ENCODE results near the gene PHF5A.
"Not testable (repeated sequence)": the region's sequence is repeated elsewhere in the genome, so short reads cannot be mapped to it uniquely, and the experiment has no call there.

Gene PHF5A

DNA sequence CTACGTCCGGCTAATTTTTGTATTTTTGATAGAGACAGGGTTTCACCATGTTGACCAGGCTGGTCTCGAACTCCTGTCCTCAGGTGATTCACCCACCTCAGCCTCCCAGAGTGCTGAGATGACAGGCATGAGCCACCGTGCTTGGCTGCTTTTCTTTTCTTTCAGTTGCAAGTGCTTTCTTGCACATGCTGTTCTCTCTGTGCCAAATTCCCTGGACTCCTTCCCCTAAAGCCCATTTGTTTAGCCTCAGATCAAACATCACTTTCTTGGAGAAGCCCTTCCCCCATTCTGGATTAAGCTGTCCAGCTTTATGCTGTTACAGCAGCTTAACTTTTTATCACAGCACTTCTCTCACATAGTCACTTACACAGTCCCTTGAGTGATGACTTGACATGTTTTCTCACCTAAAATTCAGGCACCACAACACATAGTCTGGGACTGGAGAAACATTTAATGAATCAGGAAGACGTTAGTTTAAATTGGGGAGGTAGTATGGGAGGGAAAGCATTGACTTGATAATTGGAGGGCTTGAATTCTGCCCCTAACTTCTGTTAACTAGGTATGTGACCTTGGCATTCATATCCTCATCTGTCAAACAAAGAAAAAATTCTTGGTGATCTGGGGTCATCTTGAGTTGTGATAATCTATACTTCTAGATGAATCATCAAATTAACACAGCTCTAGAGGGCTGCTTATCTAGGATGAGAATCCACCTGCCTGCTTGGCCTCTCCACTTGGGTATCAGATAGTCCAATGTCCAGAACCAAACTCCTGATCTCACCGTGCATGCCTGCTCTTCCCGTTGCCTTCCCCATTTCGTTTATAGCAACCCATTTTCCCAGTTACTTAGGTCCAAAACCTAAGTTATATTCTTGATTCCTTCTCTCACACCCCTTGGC, 18.8 kb upstream of the PHF5A start:
- no peak for DNase-seq

DNA sequence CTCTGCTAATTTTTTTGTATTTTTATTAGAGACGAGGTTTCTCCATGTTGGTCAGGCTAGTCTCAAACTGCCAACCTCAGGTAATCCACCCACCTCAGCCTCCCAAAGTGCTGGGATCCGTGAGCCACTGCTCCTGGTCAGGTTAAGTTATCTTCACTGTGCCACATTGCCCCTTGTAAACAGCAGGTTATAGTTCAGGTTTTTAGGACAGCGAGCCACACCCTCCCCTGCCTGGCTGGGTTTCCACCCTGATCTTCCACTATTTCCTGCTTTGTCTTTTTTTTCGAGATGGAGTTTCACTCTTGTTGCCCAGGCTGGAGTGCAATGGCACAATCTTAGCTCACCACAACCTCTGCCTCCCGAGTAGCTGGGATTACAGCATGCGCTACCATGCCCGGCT, 16.5 kb upstream of the PHF5A start:
- no peak for DNase-seq

GRCh38 chr22:41482319-41482935, 13.9 kb upstream of the PHF5A start:
- DNase-seq = no peak

DNA sequence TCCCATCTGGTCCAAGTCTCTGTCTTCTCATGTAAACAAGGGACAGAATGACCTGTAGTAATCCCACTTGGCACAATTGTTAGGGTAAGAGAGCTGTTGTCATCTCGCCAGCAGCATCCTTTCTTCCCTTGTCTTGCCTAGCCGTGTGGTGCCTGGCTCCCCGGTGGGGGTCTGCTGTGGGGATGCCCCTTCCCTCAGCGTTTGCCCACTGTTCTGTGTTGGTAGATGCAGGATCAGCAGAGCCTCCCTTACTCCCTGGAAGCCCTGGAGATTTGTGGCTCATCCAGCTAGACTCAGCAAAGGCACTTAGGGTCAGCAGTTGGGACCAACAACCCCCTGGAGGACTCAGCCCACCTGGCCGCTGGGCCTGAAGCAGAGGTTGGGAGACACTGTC, 13.4 kb upstream of the PHF5A start:
- DNase-seq = no peak

DNA sequence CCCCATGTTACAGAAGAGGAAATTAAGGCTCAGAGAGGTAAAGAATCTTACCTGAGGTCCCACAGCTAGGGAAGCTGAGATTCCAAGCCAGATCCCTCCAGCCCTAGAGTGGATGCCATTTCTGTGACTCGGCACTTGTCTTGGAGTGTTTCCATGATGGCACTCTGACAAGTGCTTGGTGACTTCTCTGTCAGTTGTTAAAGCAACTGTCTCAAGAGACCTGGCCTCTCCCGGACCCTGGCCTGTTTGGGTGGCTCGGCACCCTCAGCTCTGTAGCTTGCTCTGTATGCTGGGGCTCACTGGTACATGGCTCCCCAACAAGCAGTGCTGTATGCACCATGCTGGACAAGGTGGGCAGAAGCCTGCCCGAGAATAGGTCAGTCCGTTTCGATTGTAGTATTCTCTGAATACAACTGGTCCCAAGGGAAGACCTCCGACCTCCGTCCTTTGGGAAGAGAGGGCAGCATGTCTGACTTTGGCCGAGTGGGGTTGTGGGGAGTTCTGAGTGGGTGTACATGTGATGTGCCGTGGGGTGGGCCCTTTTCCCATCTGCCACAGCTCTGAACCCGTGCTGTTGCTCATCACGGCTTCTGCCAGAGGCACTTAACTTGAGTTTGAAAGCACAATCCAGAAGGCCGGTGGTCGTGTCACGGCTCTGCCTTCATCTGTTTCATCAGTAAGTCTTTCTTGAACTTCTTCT, 12.8 kb upstream of the PHF5A start:
- no peak for DNase-seq

GRCh38 chr22:41480397-41480735, 11.9 kb upstream of the PHF5A start:
- DNase-seq = peak; percentile 47

DNA sequence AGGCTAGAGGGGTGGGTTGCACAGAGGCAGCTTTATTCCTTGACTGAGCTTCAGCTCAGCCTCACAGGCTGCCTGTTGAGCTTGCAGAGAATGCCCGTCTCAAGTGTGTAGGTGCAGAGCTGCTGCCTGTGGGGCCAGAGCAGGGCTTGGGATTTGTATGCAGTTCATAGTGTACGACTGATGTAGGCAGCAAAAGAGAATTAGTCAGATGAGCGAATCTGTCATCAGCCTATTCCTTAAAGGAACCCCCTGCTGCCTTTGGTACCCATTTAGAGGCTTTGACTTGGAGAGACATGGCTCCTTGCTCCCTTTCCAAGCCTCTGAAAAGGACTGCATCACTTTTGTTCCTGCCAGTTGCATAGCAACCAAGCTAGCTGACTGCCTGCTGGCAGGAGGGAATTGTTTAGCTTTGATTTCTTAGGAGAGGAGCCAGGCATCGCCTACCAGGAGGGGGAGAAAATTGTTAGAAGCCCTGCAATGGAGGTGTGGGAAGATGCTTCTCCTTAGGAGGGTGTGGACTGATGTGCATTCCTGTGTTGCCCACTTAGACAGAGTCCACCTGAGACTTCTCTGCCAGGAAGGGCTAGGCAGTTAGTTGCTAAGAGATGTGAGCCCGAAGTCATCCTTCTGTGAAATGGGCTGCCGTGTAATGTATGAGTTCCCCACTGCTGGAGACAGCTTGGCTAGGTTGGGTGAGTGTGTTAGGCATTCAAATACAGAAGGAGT, 11.3 kb upstream of the PHF5A start:
- DNase-seq = peak; percentile 49

DNA sequence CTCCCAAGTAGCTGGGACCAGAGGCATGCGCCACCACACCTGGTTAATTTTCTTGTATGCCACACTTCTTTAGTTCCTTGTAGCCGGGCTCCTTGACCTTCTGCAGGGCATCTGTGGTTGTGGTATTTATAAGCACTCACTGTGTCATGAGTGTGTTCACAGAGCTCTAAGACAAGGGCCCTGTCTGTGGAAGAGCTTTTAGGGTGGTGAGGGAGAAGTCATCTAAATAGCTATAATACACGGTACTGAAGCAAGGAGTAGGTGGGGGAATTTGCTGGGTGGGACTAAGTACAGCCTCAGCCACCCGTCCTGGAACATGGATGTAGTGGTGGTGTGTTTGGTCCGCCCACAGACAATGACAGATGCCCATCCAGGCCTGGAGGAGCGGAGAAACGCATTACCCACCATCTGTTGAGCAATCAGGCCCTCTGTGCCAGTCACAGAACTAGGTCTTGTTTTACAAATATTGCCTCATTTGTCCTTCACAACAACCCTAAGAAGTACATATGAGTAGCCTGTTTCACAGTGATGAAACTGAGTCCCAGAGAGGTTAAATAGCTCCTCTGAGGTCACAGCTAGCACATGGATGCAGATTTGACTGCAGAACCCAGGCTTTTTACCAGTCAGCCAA, 10.5 kb upstream of the PHF5A start:
- DNase-seq = no peak

DNA sequence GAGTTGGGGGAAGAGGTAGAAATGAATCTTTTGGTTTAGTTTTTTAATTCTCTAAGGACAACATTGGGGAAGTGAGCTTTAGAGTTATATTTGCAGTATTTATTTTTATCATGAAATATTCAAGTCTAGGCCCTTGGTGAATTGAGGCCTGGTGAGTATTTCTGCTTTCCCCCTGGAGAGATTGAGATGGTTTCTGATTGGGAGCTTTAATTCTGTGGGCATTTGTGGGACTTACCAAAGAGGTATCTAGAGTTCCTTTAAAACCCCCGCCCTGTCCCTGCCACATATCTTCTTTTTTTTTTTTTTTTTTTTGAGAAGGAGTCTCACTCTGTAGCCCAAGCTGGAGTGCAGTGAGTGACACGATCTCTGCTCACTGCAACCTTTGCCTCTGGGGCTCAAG, 10.0 kb upstream of the PHF5A start:
- DNase-seq = no peak

GRCh38 chr22:41474872-41475451, 6.5 kb upstream of the PHF5A start:
- no peak for DNase-seq

DNA sequence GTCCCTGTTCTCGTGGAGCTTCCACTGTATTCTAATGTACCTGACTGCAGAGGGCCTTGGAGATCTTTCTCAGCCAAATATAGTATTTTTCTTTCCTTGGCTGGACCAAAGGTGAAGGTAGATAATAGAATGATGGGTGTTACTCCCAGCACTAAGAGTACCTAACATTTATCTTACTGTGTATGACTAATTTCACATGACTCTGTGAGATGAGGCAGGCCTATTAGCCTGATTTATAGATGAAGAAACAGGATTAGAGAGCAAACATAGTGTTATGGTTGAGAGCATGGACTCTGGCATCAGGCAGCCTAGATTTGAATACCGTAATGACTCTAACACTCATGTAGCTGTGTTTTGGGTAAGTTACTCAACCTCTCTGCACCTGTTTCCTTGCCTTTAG, 3.1 kb upstream of the PHF5A start:
- DNase-seq = no peak

- no peak for DNase-seq
Observed at GRCh38 chr22:41470886-41471285, 2.4 kb upstream of the PHF5A start.

DNA sequence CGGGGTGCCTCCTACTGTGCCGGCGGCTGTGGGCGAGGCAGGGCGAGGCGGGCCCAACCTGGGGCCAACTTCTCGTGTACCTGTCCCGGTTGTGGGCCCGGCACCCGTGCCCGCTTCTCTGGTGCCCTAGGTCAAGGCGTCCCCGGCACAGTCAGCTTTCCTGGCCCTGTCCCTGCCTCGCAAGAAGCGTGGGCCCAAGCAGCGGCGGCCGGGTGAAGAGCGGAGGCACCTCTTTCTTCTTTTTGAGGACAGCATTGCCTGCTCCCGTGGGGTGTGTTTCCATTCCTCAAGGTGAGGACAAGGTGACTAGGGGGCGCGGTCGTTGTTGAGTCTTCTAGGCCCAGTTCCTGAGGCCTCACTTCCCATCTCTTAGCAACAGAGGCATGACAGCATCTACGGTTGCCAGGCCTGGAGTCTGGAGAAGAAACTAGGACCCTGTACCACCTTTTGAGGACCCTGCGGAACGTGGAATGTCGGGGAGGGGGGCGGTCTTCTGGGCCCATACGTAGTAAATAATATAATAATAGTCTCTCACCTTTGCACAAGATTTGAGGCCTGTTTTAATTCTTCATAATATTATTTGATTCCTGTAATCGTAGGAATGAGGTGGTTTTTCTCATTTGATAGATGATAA, 843 bp upstream of the PHF5A start:
- DNase-seq = no peak

- DNase-seq = no peak
Observed at GRCh38 chr22:41461901-41462300, 6.6 kb downstream of the PHF5A start.

GRCh38 chr22:41460071-41460470, 8.4 kb downstream of the PHF5A start:
- DNase-seq = not testable (repeated sequence)

DNA sequence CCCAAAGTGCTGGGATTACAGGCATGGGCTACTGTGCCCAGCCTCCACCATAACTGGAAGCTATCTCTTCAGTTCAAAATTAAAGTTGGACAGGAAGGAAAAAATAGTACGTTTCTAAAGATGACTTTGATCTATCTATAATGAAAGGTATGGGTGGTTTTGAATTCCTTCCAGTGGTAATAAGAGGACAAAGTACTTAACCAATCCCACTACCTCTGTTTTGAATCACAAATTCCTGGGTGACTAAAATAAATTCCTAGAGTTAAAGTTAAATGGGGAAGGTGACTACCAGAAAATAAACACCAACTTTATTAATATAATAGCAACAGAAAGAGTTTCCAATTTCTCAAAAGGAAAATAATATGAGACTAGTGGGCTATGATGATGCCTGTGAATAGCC, 9.1 kb downstream of the PHF5A start:
- DNase-seq = no peak

GRCh38 chr22:41458161-41458728, 10.2 kb downstream of the PHF5A start:
- no peak for DNase-seq

GRCh38 chr22:41448189-41448808, 20.2 kb downstream of the PHF5A start:
- peak; percentile 99 for DNase-seq

- peak; percentile 87 for DNase-seq
Observed at GRCh38 chr22:41447435-41448188, 20.9 kb downstream of the PHF5A start.
